T-helper 2 cell treated with Interferon-gamma antibody and Interleukin-4, amounts not matched to agents 100 ng/mL and 5 ng/mL, for 36 hours (primary cell): Measurements from ENCODE around the gene ZFAND6. TPM values are rescaled to one million over a fixed set of nuclear protein-coding genes. Genes with fewer than 3 reads are reported as not detected.

Source experiments
- intact Hi-C: fragments of 100-400 bp; cut with micrococcal nuclease; formaldehyde crosslinking; loops from one replicate; pipeline ENCODE4 v1.15.1; 2023
- total RNA-seq: library from RNA; stranded (reverse); gene quantifications from 2 replicates; pipeline ENCODE4 v1.2.3, GENCODE V29; 2022

The ZFAND6 gene
- total RNA-seq, 1 donor from 2014 or later: 49.6 TPM

GRCh38 chr15:80185152-80185551 is 125.7 kb downstream of the ZFAND6 start:
- intact Hi-C loops: no loop called here

- intact Hi-C loops: no loop called here
These were observed 126.6 kb downstream of the ZFAND6 start for GRCh38 chr15:80186066-80186465.

- intact Hi-C loops: no loop called here
These were observed 127.1 kb downstream of the ZFAND6 start for GRCh38 chr15:80186597-80186996.

Other genes with a start within 250 kb of the ZFAND6 start
- 32.7 and 34.4 TPM in 2 replicates for gene MTHFS, start 162.7 kb upstream of the ZFAND6 start, total RNA-seq
- 17.5 and 20.0 TPM in 2 replicates for gene BCL2A1, start 88.5 kb upstream of the ZFAND6 start, total RNA-seq
- gene FAH, start 93.3 kb downstream of the ZFAND6 start, total RNA-seq: 46.5 and 46.7 TPM in 2 replicates
- gene CTXND1, start 192.5 kb downstream of the ZFAND6 start, total RNA-seq: not detected in 2 replicates